Endothelial cell of umbilical vein (primary cell): ENCODE measurements around the gene CLDN15.

Experiments
- EZH2 ChIP-seq: IDR thresholded peaks from 2 replicates; pipeline ENCODE4 v1.6.1; 2012; ENCODE audit warnings: borderline replicate concordance, low read depth, mild to moderate bottlenecking, moderate library complexity, low read length, inconsistent platforms; ENCODE audit not compliant: severe bottlenecking
- TF ChIP-seq, protein P1 (sequence below), 2 donors: IDR thresholded peaks; 1 replicate in 1 of 2; 2 replicates in 1 of 2; pipeline ENCODE4 v1.5.1; 2011; ENCODE audit warnings: low read length in 2 of 2, mild to moderate bottlenecking in 2 of 2, moderate library complexity in 2 of 2, control low read depth in 1 of 2, inconsistent platforms in 1 of 2, low read depth in 1 of 2; ENCODE audit not compliant: insufficient read depth in 1 of 2; ENCODE audit errors: extremely low read depth in 1 of 2

DNA sequence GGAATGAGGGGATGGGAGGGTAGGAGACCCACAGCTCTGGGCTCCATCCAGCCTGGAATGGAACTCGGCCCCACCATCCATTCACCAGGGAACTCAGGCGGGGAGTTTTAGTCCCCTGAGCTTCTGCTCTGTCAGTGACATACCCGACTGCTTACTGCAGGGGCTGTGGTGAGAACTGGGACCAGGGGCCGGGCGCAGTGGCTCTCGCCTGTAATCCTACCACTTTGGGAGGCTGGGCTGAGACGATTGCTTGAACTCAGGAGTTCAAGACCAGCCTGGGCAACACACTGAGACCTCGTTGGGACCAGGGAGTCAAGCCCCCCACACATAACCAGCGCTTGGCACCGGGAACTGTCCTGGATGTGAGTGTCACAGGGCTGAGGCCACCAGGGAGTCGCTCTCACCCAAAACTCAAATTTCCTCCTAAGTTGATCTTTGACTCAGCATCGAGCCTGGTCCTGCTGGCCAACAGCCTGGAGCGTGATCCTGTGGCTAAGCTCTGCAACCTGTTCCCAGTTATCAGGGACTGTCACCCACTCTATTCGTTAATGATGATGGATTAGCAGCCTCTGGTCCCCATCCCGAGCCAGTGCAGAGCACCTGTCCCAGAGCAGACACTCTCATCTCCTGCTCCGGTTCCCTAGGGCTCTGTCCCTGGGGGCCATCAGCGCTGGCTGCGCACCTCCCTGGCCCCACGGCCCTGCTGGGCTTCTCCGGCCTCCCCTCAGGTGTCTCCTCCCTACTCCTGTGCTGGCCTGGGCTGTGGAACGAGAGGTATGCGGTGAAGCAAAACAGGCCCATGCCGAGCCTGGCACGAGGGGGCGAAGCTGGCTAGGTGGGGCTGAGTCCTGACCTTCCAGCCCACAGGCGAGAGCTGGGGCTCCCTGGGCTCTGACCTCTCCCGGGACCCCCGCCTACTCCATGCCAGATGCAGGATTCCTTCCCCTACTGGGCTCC lies 902 bp upstream of the CLDN15 start:
- TF ChIP-seq, protein P1, sequence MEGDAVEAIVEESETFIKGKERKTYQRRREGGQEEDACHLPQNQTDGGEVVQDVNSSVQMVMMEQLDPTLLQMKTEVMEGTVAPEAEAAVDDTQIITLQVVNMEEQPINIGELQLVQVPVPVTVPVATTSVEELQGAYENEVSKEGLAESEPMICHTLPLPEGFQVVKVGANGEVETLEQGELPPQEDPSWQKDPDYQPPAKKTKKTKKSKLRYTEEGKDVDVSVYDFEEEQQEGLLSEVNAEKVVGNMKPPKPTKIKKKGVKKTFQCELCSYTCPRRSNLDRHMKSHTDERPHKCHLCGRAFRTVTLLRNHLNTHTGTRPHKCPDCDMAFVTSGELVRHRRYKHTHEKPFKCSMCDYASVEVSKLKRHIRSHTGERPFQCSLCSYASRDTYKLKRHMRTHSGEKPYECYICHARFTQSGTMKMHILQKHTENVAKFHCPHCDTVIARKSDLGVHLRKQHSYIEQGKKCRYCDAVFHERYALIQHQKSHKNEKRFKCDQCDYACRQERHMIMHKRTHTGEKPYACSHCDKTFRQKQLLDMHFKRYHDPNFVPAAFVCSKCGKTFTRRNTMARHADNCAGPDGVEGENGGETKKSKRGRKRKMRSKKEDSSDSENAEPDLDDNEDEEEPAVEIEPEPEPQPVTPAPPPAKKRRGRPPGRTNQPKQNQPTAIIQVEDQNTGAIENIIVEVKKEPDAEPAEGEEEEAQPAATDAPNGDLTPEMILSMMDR (IDR thresholded peaks at IDR 0.05; ENCODE audit: extremely low read depth in 1 of 2, insufficient read depth in 1 of 2, low read depth in 1 of 2, low read length in 2 of 2): no peak
- TF ChIP-seq EZH2: no peak
